ENCODE measurements around the gene IKBKE. TPM values are rescaled to one million over a fixed set of nuclear protein-coding genes. Genes with fewer than 3 reads are reported as not detected.
A peak's percentile ranks its signal among the peaks of the same experiment; 100 is the strongest.

IKBKE gene
- total and polyA plus RNA-seq, 11 donors, result 0.27 to 10.8 (median 1.1) TPM

- DNase-seq, result peak in 1 of 5 donors; percentile 1
- no peak for ATAC-seq
- 96 to 98% (median 97%) methylated on average over 4 of the region's 4 CpGs for WGBS, 4 donors
- Histone ChIP-seq H3K4me1 (peaks cover 0 to 49% (median 36%) of the 10 kb centered on the region in 12 donors), H3K27ac (peak overlapping the region in 7 of 12 donors; percentile 7 to 79 (median 62)), H3K4me3 (no peak overlapping the region), H3K9me3 (no peaks in the 10 kb centered on the region), H3K36me3 (peaks cover 0 to 47% (median 11%) of the 10 kb centered on the region in 9 donors), H3K27me3 (no peaks in the 10 kb centered on the region)
- TF ChIP-seq POLR2A (IDR thresholded peaks at IDR 0.05), result no peak
- no peak for TF ChIP-seq CTCF (IDR thresholded peaks at IDR 0.05)
- intact Hi-C loops (cut with DNase I), result no loop called here
These were observed 10.6 kb upstream of the IKBKE start for GRCh38 chr1:206459703-206460102.

- TF ChIP-seq POLR2A (IDR thresholded peaks at IDR 0.05) (no peak), CTCF (IDR thresholded peaks at IDR 0.05) (no peak)
- H3K27ac ChIP-seq, result peak overlapping the region; percentile 20 to 83 (median 68)
- no peaks in the 10 kb centered on the region for H3K9me3 ChIP-seq
- intact Hi-C loops (cut with DNase I), result no loop called here
- no peak overlapping the region for H3K4me3 ChIP-seq
- ATAC-seq (peak in 3 of 4 donors; percentile 31 to 80 (median 49)), DNase-seq (peak in 3 of 5 donors; percentile 33 to 62 (median 42))
- H3K36me3 ChIP-seq, result peaks cover 0 to 36% (median 5%) of the 10 kb centered on the region in 9 donors
- WGBS, 4 donors, result 61 to 74% (median 64%) methylated on average over 17 of the region's 17 CpGs
- peaks cover 0 to 49% (median 32%) of the 10 kb centered on the region in 12 donors for H3K4me1 ChIP-seq
- H3K27me3 ChIP-seq, result no peaks in the 10 kb centered on the region
These were observed 9.3 kb upstream of the IKBKE start for GRCh38 chr1:206460836-206461426.

- H3K36me3 ChIP-seq, result peaks cover 0 to 36% (median 4%) of the 10 kb centered on the region in 9 donors
- TF ChIP-seq POLR2A (IDR thresholded peaks at IDR 0.05) (no peak), CTCF (IDR thresholded peaks at IDR 0.05) (peak; percentile 64 to 84 (median 81))
- no peak overlapping the region for H3K4me3 ChIP-seq
- intact Hi-C loops (cut with DNase I), result no loop called here
- H3K27me3 ChIP-seq, result no peaks in the 10 kb centered on the region
- 60 to 71% (median 67%) methylated on average over 9 of the region's 9 CpGs for WGBS, 4 donors
- DNase-seq (peak in 4 of 5 donors; percentile 54 to 70 (median 66)), ATAC-seq (peak; percentile 63 to 73 (median 69))
- H3K27ac ChIP-seq, result peak overlapping the region in 11 of 12 donors; percentile 54 to 83 (median 69)
- H3K9me3 ChIP-seq, result no peaks in the 10 kb centered on the region
- peaks cover 0 to 49% (median 23%) of the 10 kb centered on the region in 12 donors for H3K4me1 ChIP-seq
These were observed 8.4 kb upstream of the IKBKE start for GRCh38 chr1:206461602-206462455.

- DNase-seq, result peak in 1 of 5 donors; percentile 4
- H3K27ac ChIP-seq, result no peak overlapping the region
- H3K27me3 ChIP-seq, result peaks cover 0 to 6% (median 0%) of the 10 kb centered on the region in 9 donors
- ATAC-seq, result no peak
- H3K9me3 ChIP-seq, result no peaks in the 10 kb centered on the region
- H3K36me3 ChIP-seq, result peaks cover 0 to 36% (median 4%) of the 10 kb centered on the region in 9 donors
- peaks cover 0 to 50% (median 13%) of the 10 kb centered on the region in 12 donors for H3K4me1 ChIP-seq
- no peak overlapping the region for H3K4me3 ChIP-seq
- intact Hi-C loops (cut with DNase I), result no loop called here
- TF ChIP-seq CTCF (IDR thresholded peaks at IDR 0.05) (no peak), POLR2A (IDR thresholded peaks at IDR 0.05) (no peak)
- WGBS, 4 donors, result 81 to 96% (median 90%) methylated on average over 1 of the region's 1 CpG
These were observed 7.1 kb upstream of the IKBKE start for GRCh38 chr1:206463137-206463536.

All from heart left ventricle (tissue), 16 donors.